Activated CD4-positive, alpha-beta T cell treated with anti-CD3 and anti-CD28 coated beads, Interleukin-2, amount 50 U/mL, for 4 hours (primary cell): ENCODE data around the gene PYCARD.
"Not testable (repeated sequence)": the region's sequence is repeated elsewhere in the genome, so short reads cannot be mapped to it uniquely, and the experiment has no call there.

Source experiments
- DNase-seq, 2 experiments: peaks; one replicate each; pipeline ENCODE4 v3.0.0-alpha.2; 2020

PYCARD gene

DNA sequence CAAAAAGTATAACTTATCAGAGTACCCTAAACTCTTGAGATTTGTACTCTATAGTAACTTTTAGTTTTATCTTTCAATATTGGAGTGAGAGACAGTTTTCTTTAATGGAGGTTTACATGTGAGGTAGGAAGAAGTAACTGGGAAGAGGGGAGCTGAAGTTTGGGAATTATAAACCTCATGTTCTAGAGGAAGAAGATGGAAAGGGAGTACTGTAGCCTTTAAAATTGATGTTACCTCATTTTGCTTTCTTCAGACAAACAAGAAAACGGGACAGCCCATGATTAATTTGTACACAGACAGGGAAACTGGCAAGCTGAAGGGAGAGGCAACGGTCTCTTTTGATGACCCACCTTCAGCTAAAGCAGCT, 13.2 kb downstream of the PYCARD start:
- DNase-seq: no peak

DNA sequence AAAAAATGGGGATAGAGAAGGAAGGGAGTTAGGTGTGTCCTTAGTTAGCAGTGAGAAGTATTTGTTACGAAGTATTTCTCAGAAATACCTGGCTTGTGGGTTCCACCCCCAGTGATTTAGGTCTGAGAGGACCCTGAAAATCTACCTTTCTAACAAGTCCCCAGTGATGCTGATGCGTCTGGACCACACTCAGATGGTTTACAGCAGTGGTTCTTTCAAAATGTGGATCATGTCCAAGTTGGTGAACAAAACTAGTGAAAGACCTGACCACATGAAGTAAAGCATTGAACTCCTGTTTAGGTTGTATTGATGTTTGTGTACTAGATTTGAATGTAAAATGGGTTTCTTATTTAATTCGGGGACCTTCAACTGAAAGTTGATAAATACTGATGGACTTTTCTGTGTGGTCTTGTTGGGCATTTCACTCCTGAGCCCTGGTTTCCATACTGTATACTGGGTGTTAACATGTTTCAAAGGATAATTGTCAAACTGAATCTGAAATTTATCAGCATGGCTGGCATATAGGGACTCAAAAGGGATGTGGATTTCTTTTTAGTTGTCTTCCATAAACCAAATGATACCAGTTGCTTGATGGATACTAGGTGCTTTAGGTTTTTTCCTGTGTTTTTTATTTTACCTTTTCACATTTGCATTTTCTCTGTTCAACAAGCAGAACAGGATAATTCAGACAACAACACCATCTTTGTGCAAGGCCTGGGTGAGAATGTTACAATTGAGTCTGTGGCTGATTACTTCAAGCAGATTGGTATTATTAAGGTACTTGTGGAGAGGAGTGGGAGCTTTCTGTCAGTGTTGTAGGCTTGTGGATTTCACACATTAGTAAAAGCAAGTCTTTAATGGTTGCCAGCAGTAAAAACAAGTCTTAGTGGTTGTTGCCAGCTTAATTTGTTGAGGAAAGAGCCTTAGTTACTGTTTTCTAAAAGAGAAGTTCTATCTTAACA, 13.8 kb downstream of the PYCARD start:
- no peak for DNase-seq

DNA sequence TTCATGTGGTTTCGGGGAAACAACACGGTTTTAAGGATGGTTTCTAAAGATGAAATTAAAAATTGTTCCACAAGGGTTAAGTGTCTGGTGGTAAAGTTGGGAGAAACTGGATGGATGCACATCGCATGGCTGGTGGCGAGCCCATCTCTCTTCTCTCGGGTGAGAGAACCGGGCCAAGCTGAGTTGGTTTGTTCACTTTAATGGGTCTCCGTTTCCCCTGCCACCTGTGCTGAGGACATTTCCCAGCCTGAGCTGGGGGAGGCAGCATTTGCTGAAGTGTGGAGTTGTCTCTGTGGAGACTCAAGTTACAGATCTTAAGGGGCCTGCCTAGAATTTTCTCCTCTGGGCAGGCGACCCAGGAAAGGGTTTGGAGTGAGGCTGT, 14.8 kb downstream of the PYCARD start:
- no peak for DNase-seq

DNA sequence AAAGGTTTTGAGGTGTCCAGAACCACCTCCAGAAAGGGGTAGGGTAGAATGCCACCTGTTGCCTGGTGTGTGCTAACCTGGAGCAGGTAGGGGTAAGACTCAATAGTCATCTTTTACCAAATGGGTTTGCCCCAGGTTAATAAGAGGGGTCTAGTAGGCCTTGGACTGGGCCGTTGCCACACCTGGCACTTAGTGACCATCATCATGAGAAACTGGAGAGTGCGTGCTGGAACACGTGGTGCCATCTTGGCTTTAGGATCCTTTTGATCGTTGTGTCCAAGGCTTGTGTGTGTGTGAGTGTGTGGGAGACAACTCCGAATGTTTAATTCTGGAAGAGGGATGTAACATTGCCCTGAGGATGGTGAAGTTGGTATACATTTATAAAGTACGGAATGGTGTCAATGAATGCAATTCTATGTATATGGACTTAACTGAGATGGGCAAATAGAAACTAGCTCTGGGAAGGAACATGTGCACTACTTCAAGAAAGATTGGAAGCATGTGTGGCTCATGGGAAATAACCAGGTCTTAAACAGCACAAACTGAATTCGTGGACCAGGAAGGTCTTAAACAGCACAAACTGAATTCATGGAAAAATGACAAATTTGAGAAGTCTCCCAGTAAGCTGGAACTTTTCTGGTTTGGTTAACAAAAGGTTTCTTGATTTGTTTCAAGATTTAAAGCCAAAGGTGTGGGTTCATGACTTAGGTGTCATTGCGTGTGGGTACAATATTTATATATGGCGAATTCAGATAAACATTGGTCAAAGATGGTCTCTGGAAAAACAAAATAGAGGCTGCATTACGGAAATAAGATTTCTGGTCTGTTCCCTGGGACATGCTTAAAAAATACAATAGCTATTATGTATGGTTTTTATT, 15.4 kb downstream of the PYCARD start:
- no peak for DNase-seq

DNA sequence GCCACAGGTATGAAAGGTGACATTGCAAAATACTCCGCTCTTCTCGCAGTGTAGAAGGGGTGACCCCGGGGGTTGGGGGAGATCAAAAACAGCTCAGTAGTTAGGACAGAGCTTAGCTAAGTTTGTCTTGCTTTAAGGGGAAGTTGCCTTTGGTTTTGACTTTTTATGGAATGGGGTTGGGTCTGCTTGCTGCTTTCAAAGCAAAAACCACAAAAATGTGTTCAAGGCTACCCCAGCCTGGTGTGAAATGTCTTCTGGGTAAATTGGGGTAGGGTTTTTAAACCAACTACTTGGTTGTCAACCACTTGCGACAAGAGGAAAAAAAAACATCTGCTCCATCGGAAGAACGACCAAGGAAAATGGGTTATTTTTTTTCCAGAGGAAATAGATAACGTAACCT, 16.4 kb downstream of the PYCARD start:
- no peak for DNase-seq

DNA sequence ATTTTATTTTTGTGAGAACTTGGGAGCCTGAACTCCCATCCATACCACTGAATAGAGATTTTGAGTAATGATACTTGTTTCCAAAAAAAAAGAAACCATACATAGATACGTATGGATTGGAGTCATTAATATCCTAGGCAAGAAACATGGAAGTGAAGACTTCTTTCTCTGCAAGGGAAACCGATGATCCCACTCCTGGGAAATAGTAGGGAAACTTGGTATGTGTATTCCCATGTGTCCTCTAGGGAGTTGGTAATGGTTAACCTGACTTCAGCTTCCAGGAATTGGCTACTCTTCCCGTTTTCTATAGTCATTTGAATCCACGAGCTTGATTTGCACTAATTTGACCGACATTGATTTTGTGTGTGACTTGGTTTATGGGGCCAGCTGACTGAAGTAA, 17.2 kb downstream of the PYCARD start:
- DNase-seq: no peak

DNA sequence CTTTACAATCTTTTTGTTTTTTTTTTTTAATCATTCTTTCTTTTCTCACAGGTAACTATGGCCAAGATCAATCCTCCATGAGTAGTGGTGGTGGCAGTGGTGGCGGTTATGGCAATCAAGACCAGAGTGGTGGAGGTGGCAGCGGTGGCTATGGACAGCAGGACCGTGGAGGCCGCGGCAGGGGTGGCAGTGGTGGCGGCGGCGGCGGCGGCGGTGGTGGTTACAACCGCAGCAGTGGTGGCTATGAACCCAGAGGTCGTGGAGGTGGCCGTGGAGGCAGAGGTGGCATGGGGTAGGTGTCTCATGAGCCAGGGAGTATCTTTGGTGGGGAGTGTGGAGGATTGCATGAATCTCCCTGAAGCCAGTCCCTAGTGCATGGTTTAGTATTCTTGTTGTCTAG, 17.7 kb downstream of the PYCARD start:
- DNase-seq: no peak

DNA sequence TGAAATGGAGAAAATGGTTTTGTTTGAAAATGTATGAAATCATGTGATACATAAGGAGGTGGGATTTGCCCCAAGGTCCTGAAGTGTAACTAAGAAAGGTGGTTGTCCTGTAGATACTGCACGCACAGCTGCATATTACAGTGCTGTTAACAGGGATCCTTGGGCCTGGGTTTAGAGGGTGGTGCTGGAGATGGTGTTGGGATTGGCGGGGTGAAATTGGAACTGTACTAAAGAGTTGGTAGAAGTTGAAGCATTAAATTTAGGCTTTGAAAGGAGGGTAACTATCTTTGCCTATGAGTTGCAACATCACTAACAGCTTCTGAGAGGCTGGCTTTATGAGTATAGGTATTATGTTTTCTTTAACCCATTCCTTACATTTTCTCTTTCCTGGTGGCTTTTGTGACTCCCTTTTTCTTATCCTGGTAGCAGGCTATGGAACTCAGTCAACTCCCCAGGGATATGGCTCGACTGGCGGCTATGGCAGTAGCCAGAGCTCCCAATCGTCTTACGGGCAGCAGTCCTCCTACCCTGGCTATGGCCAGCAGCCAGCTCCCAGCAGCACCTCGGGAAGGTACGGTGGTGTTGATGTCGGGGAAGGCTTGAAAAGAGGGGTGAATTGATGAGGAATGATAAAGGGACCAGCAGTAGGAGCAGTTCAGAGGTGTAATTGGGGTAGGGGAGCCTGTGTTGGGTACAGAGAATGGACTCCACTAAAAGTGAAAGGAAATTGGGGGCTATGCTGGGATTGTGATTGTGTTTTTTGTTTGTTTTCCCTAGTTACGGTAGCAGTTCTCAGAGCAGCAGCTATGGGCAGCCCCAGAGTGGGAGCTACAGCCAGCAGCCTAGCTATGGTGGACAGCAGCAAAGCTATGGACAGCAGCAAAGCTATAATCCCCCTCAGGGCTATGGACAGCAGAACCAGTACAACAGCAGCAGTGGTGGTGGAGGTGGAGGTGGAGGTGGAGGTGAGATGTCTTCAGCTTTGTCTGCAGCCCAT, 18.8 kb downstream of the PYCARD start:
- no peak for DNase-seq

DNA sequence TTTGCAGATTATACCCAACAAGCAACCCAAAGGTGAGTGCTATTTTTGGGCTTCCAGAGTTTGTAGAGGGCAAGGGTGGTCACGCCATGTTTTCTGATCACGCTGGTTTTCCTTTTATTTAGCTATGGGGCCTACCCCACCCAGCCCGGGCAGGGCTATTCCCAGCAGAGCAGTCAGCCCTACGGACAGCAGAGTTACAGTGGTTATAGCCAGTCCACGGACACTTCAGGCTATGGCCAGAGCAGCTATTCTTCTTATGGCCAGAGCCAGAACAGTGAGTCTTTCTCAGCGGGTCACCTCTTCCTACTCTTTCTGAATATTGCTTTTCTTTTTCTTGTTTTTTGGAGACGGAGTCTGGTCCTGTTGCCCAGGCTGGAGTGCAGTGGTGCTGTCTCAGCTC, 20.2 kb downstream of the PYCARD start:
- no peak for DNase-seq

DNA sequence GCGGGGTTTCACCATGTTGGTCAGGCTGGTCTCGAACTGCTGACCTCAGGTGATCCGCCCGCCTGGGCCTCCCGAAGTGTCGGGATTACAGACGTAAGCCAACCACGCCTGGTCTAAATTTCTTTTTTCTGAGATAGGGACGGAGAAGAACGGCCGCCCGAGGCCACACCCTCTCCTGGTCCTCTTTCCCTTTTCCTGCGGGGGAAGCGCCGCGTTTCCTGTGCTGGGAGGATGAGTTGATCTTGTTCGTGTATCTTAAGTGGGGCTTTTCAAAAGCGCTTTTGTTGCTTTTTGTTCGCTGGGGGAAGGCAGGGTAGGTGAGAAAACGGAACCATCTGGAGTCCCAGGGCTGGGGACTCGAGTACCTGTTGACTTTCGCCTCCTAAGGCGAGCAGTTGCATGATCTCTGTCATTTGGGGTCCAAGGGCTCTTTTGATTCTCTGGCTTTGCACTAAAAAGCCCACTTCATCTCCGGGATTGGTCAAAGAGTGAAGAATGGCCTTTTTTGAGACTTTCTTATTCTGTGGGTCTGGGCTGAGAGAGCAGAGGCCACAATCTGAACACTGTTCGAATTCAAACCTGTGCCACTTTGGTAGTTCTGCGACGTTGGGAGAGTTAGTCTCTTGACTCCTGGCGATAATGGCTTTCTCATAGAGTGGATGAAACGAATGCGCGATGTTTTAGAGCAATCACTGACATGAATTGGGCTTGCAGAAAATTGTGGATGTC, 21.3 kb downstream of the PYCARD start:
- DNase-seq: no peak

DNA sequence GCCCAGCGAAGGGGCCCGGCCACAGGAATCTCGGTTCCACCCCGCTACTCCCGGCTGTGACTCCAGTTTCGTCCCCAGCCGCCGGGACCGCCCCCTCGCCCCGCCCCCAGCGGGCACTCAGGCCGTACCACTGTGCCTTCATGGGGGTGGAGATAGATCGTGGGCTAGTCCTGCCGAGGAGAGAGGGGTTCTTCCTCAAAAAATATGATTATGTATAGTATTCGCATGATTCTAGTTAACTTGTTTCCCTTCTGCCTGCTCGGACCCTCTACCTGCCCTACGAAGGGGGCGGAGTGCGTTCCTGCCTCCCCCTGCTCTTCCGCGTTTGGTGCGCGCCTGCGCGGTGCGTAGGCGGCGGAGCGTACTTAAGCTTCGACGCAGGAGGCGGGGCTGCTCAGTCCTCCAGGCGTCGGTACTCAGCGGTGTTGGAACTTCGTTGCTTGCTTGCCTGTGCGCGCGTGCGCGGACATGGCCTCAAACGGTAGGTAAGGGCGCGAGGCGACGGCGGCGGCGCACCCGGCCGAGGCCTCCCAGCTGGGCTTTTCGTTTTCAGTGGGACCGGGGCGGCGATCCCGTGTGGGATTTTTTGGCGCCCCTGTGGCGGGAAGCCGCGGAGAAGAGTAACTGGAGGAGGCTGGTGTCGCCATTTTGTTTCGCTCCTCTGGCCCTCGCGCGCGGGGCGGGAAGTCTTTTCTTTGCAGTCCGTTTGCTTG, 22.7 kb downstream of the PYCARD start, which contains the start of gene FUS:
FUS (plus strand) TSS at position 393 of the 713 bp plus-strand sequence; CDS start at position 469, 76 bp downstream.
- DNase-seq: peak; percentile 85 to 86

DNA sequence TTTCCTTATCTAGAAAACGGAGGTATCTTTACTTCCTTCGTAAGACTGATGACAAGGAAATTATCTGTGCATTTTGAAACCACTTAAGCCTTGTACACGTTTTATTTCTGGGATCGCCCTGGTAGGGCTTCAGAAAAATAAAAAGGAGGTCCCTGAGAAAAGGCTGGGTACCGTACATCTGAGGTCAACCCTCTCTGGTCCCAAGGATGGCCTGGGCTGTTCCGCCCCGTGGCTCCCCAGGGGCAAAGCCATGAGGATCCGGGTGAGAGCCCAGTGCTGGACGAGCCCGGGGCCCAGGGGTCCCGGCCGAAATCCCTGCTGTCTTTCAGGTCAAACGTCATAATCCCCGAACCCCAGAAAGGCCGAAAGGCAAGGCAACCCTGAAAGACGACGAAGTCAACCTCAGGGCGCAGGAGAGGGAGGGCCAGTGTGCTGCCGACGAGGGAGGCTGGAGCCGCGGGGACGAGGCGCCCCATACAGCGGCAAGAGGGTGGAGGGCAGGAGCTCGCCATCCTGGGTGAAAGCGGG, 23.3 kb downstream of the PYCARD start:
- no peak for DNase-seq

DNA sequence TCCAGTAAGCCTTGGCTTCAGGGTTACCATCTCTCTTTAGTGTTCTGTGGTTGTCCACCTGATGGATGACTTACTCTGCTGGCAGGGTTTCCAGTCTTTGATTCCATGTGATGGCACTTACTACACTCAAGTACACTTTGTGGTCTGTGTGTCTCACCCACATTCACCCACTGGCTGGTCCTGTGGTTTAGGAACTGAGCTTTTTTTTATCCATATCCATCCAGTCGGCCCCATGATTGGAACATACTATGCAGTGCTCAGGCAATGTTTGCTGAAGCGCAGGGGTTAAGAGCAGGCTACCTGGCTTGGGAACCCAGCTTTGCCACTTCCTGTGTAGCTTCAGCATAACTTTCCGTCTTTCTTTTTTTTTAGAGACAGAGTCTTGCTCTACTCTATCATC, 25.4 kb downstream of the PYCARD start:
- DNase-seq: peak in 1 of 2 experiments; percentile 18

DNA sequence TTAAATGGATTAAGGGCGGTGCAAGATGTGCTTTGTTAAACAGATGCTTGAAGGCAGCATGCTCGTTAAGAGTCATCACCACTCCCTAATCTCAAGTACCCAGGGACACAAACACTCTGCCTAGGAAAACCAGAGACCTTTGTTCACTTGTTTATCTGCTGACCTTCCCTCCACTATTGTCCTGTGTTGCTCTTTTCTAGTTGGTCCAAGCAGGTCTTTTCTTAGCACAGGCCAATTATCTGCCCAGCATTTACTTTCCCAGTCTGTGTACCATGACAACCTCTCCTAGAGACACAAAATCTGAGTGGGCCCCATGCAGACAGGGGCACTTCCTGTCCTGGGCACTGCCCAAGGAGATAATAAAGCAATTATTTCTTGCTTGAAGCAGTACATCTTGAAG, 32.5 kb downstream of the PYCARD start:
- not testable (repeated sequence) for DNase-seq

DNA sequence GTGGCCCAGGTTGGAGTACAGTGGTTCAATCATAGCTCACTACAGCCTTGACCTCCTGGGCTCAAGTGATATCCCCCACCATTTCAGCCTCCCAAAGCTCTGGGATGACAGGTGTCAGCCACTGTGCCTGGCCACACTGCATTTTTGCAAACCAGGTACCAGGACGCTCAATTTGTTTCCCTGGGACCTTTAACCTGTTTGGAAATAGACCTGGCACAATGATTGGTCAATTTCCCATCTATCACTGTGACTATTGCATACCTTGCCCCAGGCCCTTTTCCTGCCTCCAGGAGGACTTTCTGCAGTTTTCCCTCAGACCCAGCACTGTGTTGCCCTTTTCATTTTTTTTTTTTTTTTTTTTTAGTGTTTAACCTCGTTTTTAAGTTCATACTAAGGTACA, 33.7 kb downstream of the PYCARD start:
- DNase-seq: no peak

DNA sequence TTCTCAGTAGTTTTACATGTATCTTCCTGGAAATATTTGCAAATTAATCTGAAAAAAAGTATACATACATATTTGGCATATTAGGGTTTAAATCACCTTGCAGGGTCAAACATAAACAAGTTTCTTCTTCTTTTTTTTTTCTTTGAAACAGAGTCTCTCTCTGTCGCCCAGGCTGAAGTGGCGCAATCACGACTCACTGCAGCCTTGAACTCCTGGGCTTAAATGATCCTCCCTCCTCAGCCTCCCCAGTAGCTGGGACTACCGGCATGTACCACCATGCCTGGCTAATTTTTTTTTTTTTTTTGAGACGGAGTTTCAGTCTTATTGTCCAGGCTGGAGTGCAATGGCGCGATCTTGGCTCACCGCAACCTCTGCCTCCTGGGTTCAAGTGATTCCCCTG, 35.2 kb downstream of the PYCARD start:
- DNase-seq: no peak

DNA sequence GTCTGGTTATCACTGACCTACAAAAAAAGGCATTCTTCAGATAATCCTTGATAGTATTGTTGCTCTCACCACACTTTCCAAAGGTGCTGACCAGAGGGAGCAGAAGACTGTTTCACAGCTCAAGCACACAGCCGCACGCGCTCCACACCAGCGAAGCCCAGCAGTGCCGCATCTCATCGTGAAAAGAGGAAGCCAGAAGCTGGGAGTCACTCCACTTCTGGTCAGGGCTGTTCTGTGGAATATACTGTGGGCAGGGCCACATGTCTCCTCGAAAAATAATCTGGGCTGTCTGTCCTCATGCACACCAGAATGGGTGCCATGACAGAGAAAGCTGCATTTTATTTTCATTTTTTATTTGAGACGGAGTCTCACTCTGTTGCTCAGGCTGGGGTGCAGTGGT, 45.4 kb downstream of the PYCARD start:
- DNase-seq: no peak
